NCI-H2029 (cell line): ENCODE data around the gene LRRC27.

Experiments used
- DNase-seq: peaks from one replicate; lab custom pipeline; 2025; lab: John Stamatoyannopoulos, UW

Gene LRRC27

DNA sequence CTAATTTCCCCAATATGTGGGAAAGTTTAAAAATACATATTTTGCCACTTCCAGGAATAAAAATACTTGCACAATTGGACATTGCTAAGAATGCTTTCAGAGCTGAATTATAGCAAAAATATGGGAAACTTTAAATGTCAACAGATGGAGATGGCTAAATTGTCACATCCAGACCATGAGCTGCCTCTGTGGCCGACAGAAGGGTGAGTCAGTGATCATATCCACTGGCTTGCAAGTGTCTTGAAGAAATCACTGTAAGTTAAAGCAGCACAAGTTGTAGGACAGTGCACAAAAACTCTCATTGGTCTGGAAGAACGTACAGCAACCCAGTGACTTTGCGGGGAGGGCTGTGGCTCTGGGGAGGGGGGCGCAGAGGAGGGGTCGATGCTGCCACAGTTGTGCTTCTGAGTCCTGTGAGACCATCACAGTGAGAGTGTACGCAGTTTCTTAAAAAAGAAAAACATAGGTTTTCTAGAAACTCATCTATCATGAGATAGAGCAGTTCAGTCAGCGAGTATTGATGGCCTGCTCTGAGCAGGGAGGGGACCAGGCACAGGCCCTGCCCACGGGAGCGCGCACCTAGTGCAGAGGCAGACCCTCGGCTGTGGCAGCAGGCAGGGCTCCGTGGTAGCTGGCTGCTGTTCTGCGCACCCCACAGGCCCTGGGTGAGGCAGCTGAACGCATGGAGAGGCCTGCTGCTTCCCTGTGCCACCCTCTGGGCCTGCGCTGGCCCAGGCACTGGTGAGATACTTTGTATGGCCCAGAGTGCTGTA is 25.5 kb downstream of the LRRC27 start:
- no peak for DNase-seq

DNA sequence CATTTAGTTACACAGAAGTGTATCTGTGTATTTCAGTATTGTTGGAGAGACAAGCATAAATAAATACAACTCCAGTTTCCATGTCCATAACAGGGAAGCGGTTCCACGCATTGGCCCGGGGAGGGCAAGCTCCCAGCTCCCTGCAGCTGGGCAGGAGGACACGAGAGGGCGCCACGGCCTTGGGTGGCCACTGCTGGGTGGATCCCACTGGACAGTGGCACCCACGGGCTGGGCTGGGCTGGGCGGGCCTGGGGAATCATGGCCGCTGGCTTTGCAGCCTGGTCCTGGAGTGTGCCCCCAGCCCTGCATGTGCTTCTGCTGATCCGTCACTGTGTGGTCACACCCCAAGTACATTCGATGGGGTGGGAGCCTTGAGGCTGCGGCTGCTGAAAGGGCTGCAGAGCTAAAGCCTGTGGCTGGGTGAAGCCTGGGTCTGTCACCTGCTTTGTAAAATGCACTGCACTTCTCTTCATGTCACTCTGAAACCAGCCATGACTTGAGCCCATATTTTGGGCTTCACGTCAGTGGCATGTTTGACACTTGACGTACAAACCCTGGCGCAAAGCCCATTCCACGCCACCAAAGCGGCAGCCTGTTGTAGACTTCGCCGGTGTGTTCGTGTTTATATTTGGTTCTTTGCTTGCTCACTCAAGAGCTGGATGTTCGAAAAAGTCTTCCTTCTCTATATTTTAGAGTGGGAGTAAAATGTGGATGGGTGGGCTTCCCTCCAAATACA is 27.5 kb downstream of the LRRC27 start:
- no peak for DNase-seq

DNA sequence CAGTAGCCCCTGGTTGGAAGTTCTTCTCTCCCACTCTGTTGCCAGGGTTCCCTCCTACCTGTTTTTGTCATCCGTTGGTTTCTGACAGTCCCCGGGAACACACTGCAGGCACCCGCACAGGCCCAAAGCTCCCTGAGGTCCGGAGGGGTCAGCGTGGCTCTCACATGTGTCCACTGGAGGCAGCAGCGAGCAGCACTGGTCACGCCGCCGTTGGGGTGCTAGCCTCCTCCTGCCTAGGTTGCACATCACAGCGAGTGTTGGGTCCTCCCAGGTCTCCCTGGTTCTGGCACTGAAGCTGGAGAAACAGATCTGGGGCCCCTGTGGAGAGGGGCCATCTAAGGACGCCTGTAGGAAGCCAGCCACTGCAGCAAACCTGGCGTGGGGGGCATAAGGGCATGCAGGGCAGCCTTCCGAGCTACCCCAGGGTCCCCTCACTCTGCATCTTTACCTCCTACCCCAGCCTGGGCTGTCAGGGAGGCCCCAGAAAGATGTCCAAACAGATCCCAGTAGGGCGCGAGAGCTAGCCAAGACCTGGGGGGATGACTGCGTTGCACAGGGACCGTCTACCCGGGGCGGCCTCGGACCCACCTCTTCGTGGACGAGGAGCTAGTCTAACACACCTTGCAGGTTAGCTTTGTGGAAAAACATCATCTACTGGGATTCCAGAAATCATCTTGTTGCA is 28.9 kb downstream of the LRRC27 start:
- DNase-seq = no peak

DNA sequence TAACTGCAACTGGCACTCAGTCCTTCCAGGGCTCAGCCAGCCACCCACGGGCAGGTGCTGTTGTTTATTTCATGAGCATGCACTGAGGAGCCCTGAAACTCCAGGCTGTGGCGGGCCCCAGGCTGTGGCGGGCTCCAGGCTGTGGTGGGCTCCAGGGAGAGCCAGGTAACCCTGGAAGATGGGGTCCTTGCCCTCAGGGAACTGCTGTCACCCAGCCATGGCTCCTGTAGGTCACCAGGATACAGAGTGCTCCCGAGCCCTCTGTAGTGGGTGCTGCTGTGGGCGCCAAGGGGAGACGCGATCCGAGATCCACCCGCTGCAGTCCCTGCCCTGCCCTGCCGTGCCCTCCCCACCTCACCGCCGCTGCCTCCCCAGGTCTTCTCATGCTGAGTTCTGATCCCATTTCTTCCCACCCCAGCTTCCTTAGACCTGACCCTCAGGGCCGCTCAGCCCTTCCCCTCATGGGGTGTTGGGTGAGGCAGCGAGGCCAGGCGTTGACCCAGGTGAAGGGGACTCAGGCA is 29.6 kb downstream of the LRRC27 start:
- no peak for DNase-seq

DNA sequence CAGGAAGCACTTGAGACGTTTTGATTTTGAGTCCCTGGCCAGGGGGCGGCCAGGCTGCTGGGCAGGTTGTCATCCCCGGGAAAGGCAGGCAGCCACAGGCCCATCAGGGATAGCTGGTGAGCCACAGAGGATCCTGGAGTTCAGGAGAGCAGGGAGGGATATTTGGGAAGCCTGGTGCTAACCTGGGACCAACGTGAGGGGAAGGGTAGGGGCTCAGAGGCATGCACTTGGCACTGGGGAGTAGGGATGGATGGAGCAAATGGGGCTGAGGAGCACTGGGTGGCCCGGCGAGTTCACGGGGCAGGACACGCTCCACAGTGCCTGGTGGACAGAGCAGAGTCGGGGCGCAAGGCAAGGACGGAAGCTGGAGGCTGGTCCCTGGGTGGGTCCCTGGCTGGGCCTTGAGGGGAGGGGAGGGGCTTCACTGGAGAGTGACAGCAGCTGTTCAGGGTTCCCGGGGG is 30.2 kb downstream of the LRRC27 start:
- no peak for DNase-seq

DNA sequence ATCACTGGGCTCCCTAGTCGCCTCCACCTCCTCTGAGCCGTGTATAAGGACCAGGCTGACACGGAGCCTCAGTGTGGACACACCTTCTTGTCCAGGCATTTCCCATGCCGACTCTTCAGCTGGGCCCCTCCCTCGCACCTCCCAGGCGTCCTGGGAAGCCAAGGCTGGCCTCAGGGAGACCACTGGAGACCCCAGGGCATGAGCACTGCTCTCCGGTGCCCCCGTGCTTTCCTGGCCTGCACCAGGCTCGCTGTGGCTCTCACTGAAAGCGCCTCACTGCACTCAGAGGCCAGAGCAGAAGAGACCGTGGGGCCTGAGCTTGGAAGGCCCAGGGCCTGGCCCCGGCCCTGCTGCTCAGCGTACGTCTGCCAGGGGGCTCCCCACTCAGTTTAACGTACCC is 31.4 kb downstream of the LRRC27 start:
- DNase-seq = no peak

DNA sequence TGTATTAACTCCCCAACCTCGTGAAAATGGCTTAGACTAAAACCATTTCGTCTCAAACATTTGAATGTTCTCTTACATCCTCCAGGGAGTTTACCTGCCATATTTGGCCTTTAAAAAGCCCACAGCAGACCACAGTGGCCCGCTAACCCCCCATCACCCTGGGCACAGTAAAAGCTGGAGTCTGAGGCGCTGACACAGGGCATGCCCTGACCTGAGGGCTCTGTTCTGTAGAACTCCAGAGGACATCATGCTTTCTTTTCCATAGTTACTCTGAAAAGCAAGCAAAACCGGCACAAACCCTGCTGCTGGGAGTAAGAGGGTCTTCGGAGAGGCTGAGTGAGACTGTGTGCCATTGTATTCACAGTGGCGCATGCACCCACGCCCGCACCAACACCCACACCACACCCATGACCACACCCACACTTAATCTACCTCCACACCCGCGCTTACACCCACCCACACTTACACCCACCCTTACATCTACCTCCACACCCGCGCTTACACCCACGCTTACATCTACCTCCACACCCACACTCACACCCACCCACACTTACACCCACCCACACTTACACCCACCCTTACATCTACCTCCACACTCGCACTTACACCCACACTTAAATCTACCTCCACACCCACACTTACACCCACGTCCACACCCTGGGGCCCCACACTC is 32.1 kb downstream of the LRRC27 start:
- no peak for DNase-seq

DNA sequence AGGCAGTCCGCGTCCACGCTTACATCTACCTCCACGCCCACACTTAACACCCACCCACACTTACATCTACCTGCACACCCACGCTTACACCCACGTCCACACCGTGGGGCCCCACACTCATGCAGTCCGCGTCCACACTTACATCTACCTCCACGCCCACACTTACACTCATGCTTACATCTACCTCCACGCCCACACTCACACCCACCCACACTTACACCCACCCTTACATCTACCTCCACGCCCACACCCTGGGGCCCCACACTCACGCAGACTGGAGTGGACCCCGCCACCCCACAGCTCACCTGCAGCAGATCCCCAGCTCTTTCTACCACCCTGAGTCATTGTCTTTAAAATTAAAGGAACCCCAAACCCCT is 32.6 kb downstream of the LRRC27 start:
- no peak for DNase-seq

DNA sequence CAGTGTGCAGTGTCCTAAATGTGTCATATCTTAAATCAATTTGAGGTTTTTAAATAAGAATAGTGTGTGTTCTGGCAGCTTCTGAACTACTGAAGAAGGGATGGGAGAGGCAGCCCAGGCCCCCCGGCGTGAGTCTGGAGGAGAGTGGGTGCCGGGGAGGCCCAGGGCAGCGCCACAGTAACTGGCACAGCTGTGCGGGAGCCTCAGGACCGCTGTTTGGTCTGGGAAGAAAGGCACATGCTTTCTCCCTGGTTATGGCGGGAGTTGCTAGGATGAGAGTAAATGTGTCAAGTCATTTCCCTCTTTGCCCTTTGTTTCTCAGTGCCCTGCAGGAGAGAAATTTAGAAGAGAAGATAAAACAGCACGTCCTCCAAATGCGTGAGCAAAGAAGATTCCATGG is 33.1 kb downstream of the LRRC27 start:
- no peak for DNase-seq

DNA sequence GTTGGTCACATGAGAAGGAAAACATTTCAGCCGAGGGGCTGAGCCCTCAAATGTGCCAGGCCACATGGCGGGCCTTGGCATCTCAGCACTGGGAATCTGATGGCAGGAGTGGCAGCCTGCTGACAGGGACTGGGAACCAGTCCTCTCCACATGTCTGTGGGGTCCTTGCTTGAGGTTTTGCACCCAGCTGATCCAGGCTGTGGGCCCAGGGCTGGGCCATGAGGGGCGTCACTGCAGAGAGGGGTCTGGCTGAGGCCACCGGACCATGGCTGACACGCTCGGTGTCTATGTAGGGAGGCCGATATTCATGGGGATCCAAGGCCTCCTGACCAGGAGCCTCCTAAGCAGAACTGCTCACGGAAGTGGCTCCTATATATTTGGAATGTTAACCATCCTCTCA is 34.0 kb downstream of the LRRC27 start:
- DNase-seq = no peak

DNA sequence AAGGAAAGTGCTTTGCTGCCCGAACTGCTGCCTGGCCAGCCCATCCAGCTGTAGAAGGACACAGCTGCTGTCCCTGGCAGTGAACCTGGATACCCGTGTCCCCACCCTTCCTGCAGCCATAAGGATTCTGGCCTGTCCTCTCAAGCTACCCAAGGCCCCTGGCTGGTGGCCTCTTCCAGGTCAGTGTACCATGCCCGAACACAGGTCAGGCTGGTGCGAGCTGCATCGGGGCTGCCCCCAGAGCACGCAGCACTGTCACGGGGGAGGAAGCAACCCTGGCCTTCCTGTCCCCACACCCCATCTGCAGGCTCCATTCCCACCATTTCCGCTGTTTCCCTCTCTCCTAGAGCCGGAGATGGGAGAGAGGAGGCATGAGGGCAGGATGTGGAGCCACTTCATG is 34.5 kb downstream of the LRRC27 start:
- DNase-seq = no peak

DNA sequence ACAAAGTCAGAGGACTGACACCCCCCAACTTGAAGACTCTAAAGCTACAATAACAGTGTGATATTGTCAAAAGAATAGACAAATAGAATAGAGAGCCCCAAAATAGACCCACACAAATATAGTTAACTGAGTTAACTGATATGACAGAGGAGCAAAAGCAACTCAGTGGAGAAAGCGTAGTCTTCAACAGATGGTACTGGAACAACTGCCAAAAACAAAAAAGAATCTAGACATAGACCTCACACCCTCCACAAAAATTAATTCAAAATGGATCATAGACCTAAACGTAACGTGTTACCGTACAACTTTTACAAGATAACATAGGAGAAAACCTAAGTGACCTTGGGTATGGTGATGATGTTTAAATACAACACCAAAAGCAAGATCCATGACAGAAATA is 36.4 kb downstream of the LRRC27 start:
- no peak for DNase-seq

DNA sequence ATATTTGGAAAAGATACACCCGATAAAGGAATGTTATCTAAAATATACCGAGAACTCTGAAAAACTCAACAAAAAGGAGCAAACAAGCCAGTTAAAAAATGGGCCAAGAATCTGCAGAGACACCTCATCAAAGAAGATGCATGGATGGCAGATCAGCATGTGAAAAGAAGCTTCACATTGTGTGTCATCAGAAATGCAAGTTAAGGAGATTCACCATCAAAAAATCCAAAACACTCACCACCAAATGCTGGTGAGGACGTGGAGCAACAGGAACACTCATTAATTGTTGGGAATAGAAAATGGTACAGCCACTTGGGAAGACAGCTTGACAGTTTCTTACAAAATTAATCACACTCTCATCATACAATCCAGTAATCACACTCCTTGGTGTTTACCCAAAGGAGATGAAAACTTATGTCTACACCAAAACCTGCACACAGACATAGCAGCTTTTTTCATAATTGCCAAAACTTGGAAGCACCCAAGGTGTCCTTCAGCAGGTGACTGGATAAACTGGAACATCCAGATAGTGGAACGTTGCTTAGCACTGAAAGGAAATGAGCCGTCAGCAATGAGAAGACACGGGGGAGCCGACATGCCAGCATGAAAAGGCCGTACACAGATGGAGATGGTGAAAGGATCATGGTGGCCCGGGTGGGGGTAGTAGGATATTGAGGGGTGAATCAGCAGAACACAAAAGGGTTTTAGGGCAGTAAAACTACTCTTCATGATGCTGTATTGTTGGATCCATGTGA is 37.1 kb downstream of the LRRC27 start:
- DNase-seq = no peak

DNA sequence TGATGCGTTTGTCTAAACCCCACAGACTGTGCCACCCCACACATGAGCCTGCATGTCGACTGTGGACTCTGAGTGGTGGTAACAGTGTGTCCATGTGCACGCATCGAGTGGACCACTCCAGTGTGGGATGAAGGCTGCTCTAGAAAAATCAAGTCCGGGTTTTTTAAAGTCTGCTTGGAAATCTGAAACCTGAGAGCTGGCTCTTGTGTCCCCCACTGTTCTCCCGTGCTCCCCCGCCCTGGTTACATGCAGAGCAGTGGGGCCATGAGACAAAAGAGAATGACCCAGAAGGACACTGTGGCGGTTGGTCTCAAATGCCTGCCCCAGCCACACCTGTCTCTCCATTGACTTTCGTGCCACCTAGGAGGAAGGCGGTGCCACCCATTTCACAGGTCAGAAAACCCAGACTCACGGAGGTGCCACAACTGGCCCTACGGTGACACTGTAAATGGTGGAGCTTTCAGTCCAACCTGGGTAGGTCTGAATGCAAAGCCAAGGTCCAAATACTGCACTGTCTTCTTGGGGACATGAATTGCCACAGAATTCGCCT is 37.7 kb downstream of the LRRC27 start:
- no peak for DNase-seq

DNA sequence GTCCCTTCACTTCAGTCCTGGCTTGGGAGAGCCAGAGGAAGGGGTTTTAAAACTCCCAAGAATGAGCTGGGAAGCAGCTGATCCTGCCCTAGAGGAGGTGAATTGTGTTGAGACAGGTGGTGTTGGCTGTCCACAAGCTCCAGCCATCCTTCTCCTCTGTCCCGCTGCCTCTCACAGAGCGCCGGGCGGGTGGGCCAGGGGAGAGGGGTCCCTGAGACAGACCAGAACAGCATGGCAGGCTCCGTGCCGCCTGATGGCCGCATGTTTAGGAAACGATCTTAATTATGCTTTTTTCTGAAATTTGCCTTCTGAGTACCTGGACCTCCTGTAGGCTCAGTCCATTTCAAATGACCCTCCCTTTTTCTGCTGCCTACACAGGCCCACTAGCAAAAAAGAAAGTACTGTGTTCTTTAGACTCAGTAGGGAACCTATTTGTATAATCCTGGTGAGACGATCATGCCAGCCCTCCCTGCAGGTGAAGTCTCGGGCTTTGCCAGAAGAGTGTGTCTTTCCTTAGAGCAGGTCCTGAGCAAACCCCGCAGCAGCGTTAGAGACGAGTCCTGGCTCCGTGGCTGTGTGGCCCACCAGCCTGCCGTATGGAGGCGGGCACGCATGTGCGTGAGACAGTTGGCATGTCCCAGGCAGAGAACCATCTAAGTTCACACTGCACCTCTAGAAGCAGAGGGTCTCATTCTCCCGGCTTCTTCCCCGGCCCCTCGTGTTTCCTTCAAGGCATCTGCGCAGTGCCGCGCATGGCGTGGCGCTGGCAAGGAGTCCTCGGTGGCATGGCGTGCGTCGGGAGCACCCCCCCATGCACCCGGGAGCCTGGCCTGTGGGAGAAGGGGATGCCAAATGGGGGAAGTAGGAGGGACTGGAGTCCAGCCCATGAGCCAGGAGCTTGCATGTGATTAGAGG is 38.7 kb downstream of the LRRC27 start:
- no peak for DNase-seq

DNA sequence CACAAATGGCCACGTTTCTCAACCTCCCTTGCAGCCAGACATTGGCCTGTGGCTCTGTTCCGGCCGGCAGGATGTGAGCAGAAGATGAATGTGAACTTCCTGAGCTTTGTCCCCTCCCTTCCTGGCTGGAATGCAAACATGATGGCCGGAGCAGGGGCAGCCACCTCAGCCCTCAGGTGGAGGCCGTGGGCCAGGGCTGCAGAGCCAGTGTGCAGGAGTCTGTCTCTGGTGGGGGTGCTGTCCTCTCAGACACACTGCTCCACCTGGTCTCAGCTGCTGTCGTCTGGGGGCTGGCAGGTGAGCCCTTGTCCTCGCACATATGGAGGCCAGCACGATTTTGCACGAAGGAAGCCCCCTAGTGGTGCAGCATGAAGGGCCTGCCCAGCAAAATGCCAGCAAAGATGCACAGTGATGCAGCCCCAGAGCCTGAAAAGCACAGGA is 39.7 kb downstream of the LRRC27 start:
- no peak for DNase-seq

DNA sequence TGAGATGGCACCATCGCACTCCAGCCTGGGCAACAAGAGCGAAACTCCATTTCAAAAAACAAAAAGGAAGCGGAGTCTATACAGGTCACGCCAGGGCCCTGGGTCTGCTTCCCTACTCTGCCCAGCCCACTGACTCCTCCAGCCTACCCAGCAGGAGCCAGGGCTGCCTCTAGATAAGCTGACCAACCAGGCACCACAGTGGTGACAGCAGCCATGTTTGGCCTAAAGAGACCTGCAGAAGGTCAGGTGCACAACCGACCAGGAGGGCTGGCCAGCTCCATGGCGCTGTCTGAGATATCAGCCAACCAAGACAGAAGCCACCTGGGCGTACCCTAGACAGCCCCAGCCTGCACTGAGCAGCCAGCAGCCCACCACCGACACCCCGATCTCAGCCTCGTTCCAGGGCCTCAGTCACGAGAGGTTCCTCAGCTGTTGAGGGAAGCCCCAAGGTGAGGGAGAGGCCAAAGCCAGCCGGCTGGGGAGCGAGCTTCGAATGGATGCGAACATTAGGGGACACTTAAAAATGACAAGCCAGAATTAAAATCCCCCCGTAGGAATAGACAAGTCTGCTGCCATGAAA is 40.6 kb downstream of the LRRC27 start:
- no peak for DNase-seq

DNA sequence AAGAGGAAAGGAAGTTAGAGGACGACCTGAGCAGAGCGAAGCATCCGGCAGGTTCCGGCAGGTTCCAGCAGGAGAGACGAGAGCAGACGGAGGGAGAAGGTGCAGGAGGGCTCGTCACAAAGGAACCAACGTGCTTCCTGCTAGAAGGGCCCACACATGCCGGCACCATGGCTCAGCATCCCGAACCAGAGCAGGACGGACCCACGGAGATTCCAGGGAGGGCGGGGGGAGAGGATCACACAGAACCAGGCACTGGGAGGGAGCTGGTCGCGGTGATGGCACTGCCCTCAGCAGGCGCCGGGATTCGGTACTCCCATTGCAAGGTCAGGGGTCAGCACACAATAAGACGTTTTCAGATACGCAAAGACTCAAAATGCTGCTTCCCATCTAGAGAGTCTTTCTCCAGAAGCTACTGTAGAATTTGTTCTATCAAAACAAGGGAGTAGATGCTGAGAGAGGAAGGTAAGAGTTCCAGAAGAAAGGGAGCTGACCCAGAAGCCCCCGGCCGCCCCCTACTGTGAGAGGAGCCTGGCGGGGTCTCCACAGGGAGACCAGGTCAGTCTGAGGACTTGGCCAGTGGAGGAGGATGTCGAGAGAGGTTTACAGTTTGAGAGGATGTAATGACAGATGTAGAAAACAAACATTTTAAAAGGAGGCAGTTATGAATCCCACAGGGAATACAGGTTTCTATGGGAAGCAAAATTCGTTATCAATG is 41.4 kb downstream of the LRRC27 start:
- no peak for DNase-seq

DNA sequence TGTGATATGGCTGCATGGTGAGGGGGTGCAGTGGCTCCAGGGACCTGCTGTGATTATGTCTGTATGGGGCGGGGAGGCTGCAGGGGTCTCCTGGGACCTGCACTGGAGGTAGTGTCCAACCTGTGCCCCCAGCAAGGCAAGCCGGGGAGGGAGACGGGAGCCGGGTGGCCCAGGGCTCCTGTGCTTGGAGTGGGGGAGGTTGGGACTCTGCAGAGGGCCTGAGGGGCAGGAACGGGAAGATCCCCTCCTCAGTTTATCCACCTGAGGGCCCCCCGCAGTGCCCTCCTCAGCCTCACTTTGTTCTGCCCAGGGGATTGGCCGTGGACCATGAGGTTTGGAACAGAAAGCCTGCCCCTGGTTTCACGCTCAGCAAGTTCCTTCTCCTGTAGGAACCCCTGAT is 42.2 kb downstream of the LRRC27 start:
- no peak for DNase-seq
